Body of pancreas (tissue), 4 donors: ENCODE measurements around the gene PLAAT2.

Experiments used
- POLR2A ChIP-seq, 3 donors: fragments of 450-650 bp; IDR thresholded peaks; one replicate each; pipeline ENCODE4 v1.6.1; 2016; ENCODE audit warnings: antibody characterized with exemption in 3 of 3, mild to moderate bottlenecking in 2 of 3
- TF ChIP-seq, protein P1 (sequence below), 7 experiments: fragments of 450-650 bp in 4 of 7; fragments of 200-600 bp in 3 of 7; sonication (generic) in 3 of 7; IDR thresholded peaks; one replicate each; pipeline ENCODE4 v1.5.1; 2016 to 2019; ENCODE audit warnings: antibody characterized with exemption in 7 of 7

DNA sequence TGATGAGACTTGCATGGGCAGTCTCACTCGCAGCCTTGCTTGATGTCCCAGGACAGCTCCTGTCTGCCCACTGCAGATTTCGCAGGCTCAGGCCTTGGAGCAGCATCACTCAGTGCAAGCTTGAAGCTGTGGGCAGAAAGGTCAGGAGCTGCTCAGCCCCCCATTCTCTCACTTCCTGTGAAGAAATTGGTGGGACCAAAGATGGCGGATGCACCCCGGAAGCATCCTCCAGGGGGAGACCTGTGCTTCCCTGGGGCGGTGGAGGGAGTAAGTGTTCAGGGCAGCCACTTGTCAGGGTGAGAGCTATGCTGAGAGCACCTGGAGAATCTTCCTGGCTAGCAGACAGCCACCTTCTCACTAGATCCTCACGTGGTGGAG is 11.3 kb downstream of the PLAAT2 start:
- TF ChIP-seq POLR2A (IDR thresholded peaks at IDR 0.05) = no peak
- TF ChIP-seq, protein P1, sequence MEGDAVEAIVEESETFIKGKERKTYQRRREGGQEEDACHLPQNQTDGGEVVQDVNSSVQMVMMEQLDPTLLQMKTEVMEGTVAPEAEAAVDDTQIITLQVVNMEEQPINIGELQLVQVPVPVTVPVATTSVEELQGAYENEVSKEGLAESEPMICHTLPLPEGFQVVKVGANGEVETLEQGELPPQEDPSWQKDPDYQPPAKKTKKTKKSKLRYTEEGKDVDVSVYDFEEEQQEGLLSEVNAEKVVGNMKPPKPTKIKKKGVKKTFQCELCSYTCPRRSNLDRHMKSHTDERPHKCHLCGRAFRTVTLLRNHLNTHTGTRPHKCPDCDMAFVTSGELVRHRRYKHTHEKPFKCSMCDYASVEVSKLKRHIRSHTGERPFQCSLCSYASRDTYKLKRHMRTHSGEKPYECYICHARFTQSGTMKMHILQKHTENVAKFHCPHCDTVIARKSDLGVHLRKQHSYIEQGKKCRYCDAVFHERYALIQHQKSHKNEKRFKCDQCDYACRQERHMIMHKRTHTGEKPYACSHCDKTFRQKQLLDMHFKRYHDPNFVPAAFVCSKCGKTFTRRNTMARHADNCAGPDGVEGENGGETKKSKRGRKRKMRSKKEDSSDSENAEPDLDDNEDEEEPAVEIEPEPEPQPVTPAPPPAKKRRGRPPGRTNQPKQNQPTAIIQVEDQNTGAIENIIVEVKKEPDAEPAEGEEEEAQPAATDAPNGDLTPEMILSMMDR (IDR thresholded peaks at IDR 0.05) = no peak
